ENCODE measurements around the gene ABL2.
"Not testable (repeated sequence)": the region's sequence is repeated elsewhere in the genome, so short reads cannot be mapped to it uniquely, and the experiment has no call there.

ABL2 gene

GRCh38 chr1:179178950-179179349, 50.5 kb downstream of the ABL2 start:
- DNase-seq (ENCODE audit: low spot score in 2 of 2) (no peak), ATAC-seq (replicated peaks; ENCODE audit: extremely low read depth, poor library complexity, severe bottlenecking) (no peak)
- Mint-ChIP-seq H3K36me3 (ENCODE audit: insufficient read depth) (no peaks in the 10 kb centered on the region), H3K4me3 (no peak overlapping the region), H3K9me3 (no peaks in the 10 kb centered on the region), H3K27me3 (no peaks in the 10 kb centered on the region), H3K4me1 (no peaks in the 10 kb centered on the region), H3K27ac (ENCODE audit: low read depth) (no peak overlapping the region)

- no peak overlapping the region for H3K27ac Mint-ChIP-seq (ENCODE audit: low read depth)
- DNase-seq (ENCODE audit: low spot score in 2 of 2) (no peak), ATAC-seq (replicated peaks; ENCODE audit: extremely low read depth, poor library complexity, severe bottlenecking) (no peak)
- H3K36me3 Mint-ChIP-seq (ENCODE audit: insufficient read depth): no peaks in the 10 kb centered on the region
- H3K4me3 Mint-ChIP-seq: no peak overlapping the region
- no peaks in the 10 kb centered on the region for H3K4me1 Mint-ChIP-seq
- no peaks in the 10 kb centered on the region for H3K27me3 Mint-ChIP-seq
- no peaks in the 10 kb centered on the region for H3K9me3 Mint-ChIP-seq
Observed at GRCh38 chr1:179178183-179178582, 51.3 kb downstream of the ABL2 start.

GRCh38 chr1:179177615-179178014, 51.9 kb downstream of the ABL2 start:
- Mint-ChIP-seq H3K9me3 (no peaks in the 10 kb centered on the region), H3K36me3 (ENCODE audit: insufficient read depth) (no peaks in the 10 kb centered on the region), H3K4me1 (no peaks in the 10 kb centered on the region), H3K4me3 (no peak overlapping the region), H3K27ac (ENCODE audit: low read depth) (no peak overlapping the region), H3K27me3 (no peaks in the 10 kb centered on the region)
- ATAC-seq (replicated peaks; ENCODE audit: extremely low read depth, poor library complexity, severe bottlenecking): no peak
- no peak for DNase-seq (ENCODE audit: low spot score in 2 of 2)

GRCh38 chr1:179177182-179177581, 52.3 kb downstream of the ABL2 start:
- no peaks in the 10 kb centered on the region for H3K9me3 Mint-ChIP-seq
- ATAC-seq (replicated peaks; ENCODE audit: extremely low read depth, poor library complexity, severe bottlenecking): no peak
- H3K4me3 Mint-ChIP-seq: no peak overlapping the region
- DNase-seq (ENCODE audit: low spot score in 2 of 2): no peak
- H3K27me3 Mint-ChIP-seq: no peaks in the 10 kb centered on the region
- no peaks in the 10 kb centered on the region for H3K36me3 Mint-ChIP-seq (ENCODE audit: insufficient read depth)
- no peaks in the 10 kb centered on the region for H3K4me1 Mint-ChIP-seq
- no peak overlapping the region for H3K27ac Mint-ChIP-seq (ENCODE audit: low read depth)

GRCh38 chr1:179175011-179175841, 54.3 kb downstream of the ABL2 start:
- Mint-ChIP-seq H3K4me3 (no peak overlapping the region), H3K27me3 (no peaks in the 10 kb centered on the region), H3K9me3 (no peaks in the 10 kb centered on the region), H3K36me3 (ENCODE audit: insufficient read depth) (no peaks in the 10 kb centered on the region), H3K4me1 (no peaks in the 10 kb centered on the region), H3K27ac (ENCODE audit: low read depth) (no peak overlapping the region)
- DNase-seq (ENCODE audit: low spot score in 2 of 2) (no peak), ATAC-seq (replicated peaks; ENCODE audit: extremely low read depth, poor library complexity, severe bottlenecking) (no peak)

GRCh38 chr1:179170468-179170770, 59.1 kb downstream of the ABL2 start:
- H3K27ac Mint-ChIP-seq (ENCODE audit: low read depth); ATAC-seq (replicated peaks; ENCODE audit: extremely low read depth, poor library complexity, severe bottlenecking); H3K36me3 Mint-ChIP-seq (ENCODE audit: insufficient read depth); H3K27me3 Mint-ChIP-seq; H3K9me3 Mint-ChIP-seq; DNase-seq (ENCODE audit: low spot score in 2 of 2); H3K4me3 Mint-ChIP-seq: not testable (repeated sequence)
- peaks cover 20% of the 10 kb centered on the region for H3K4me1 Mint-ChIP-seq

- Mint-ChIP-seq H3K27me3 (no peaks in the 10 kb centered on the region), H3K27ac (ENCODE audit: low read depth) (no peak overlapping the region)
Observed at GRCh38 chr1:179169616-179170467, 59.6 kb downstream of the ABL2 start.

GRCh38 chr1:179168536-179168935, 60.9 kb downstream of the ABL2 start:
- no peak for DNase-seq (ENCODE audit: low spot score in 2 of 2)
- no peaks in the 10 kb centered on the region for H3K27me3 Mint-ChIP-seq
- H3K9me3 Mint-ChIP-seq: no peaks in the 10 kb centered on the region
- H3K4me1 Mint-ChIP-seq: peaks cover 22% of the 10 kb centered on the region
- no peak overlapping the region for H3K4me3 Mint-ChIP-seq
- no peak for ATAC-seq (replicated peaks; ENCODE audit: extremely low read depth, poor library complexity, severe bottlenecking)
- H3K27ac Mint-ChIP-seq (ENCODE audit: low read depth): no peak overlapping the region
- H3K36me3 Mint-ChIP-seq (ENCODE audit: insufficient read depth): no peaks in the 10 kb centered on the region

More at GRCh38 chr1:179169616-179170467, 59.6 kb downstream of the ABL2 start:
- DNase-seq (ENCODE audit: low spot score in 2 of 2) (no peak), ATAC-seq (replicated peaks; ENCODE audit: extremely low read depth, poor library complexity, severe bottlenecking) (no peak)
- H3K4me3 Mint-ChIP-seq: no peak overlapping the region
- H3K4me1 Mint-ChIP-seq: peaks cover 22% of the 10 kb centered on the region
- H3K36me3 Mint-ChIP-seq (ENCODE audit: insufficient read depth): no peaks in the 10 kb centered on the region
- H3K9me3 Mint-ChIP-seq: no peaks in the 10 kb centered on the region

GRCh38 chr1:179167955-179168354, 61.5 kb downstream of the ABL2 start:
- Mint-ChIP-seq H3K4me3 (no peak overlapping the region), H3K27ac (ENCODE audit: low read depth) (no peak overlapping the region), H3K27me3 (no peaks in the 10 kb centered on the region), H3K4me1 (peaks cover 22% of the 10 kb centered on the region), H3K9me3 (no peaks in the 10 kb centered on the region), H3K36me3 (ENCODE audit: insufficient read depth) (no peaks in the 10 kb centered on the region)
- DNase-seq (ENCODE audit: low spot score in 2 of 2) (no peak), ATAC-seq (replicated peaks; ENCODE audit: extremely low read depth, poor library complexity, severe bottlenecking) (no peak)

GRCh38 chr1:179167418-179167777, 62.1 kb downstream of the ABL2 start:
- no peak overlapping the region for H3K27ac Mint-ChIP-seq (ENCODE audit: low read depth)
- no peaks in the 10 kb centered on the region for H3K27me3 Mint-ChIP-seq
- DNase-seq (ENCODE audit: low spot score in 2 of 2) (no peak), ATAC-seq (replicated peaks; ENCODE audit: extremely low read depth, poor library complexity, severe bottlenecking) (no peak)
- H3K36me3 Mint-ChIP-seq (ENCODE audit: insufficient read depth): no peaks in the 10 kb centered on the region
- no peak overlapping the region for H3K4me3 Mint-ChIP-seq
- H3K9me3 Mint-ChIP-seq: no peaks in the 10 kb centered on the region
- peaks cover 22% of the 10 kb centered on the region for H3K4me1 Mint-ChIP-seq

GRCh38 chr1:179166663-179167417, 62.6 kb downstream of the ABL2 start:
- Mint-ChIP-seq H3K4me1 (peaks cover 24% of the 10 kb centered on the region), H3K4me3 (no peak overlapping the region), H3K27me3 (no peaks in the 10 kb centered on the region), H3K27ac (ENCODE audit: low read depth) (no peak overlapping the region), H3K9me3 (no peaks in the 10 kb centered on the region), H3K36me3 (ENCODE audit: insufficient read depth) (no peaks in the 10 kb centered on the region)
- ATAC-seq (replicated peaks; ENCODE audit: extremely low read depth, poor library complexity, severe bottlenecking) (no peak), DNase-seq (ENCODE audit: low spot score in 2 of 2) (no peak)

- Mint-ChIP-seq H3K9me3 (no peaks in the 10 kb centered on the region), H3K4me1 (peaks cover 21% of the 10 kb centered on the region), H3K27ac (ENCODE audit: low read depth) (no peak overlapping the region), H3K36me3 (ENCODE audit: insufficient read depth) (no peaks in the 10 kb centered on the region), H3K27me3 (no peaks in the 10 kb centered on the region), H3K4me3 (no peak overlapping the region)
- DNase-seq (ENCODE audit: low spot score in 2 of 2) (no peak), ATAC-seq (replicated peaks; ENCODE audit: extremely low read depth, poor library complexity, severe bottlenecking) (no peak)
Observed at GRCh38 chr1:179164494-179164893, 65.0 kb downstream of the ABL2 start.

Data from central memory CD8-positive, alpha-beta T cell (primary cell).